CD14-positive monocyte (primary cell): ENCODE results near the gene RAI14. TPM values are rescaled to one million over a fixed set of nuclear protein-coding genes. Genes with fewer than 3 reads are reported as not detected.

ENCODE experiments used
- DNase-seq, 3 donors: peaks; one replicate each; pipeline ENCODE4 v3.0.0-alpha.2; 2011 to 2022
- H2AFZ ChIP-seq: 2 replicates; pipeline ENCODE4 v1.6.0; 2012; ENCODE audit warnings: mild to moderate bottlenecking, low read depth, low read length, inconsistent platforms; ENCODE audit not compliant: insufficient read depth, poor library complexity, severe bottlenecking
- H3K27ac ChIP-seq, 2 donors: 1 replicate in 1 of 2; 2 replicates in 1 of 2; pipeline ENCODE4 v1.5.1; 2012 to 2013; ENCODE audit warnings: low read length in 2 of 2, control low read depth in 1 of 2, inconsistent platforms in 1 of 2, low read depth in 1 of 2, mild to moderate bottlenecking in 1 of 2
- H3K27me3 ChIP-seq, 2 donors: one replicate each; pipeline versions ENCODE4 v1.6.0 to v1.6.1; 2011 to 2013; ENCODE audit warnings: low read length in 2 of 2; ENCODE audit not compliant: control insufficient read depth in 2 of 2, insufficient read depth in 2 of 2
- H3K36me3 ChIP-seq, 2 donors: replicated peaks in 1 of 2; 1 replicate in 1 of 2; 2 replicates in 1 of 2; pipeline versions ENCODE4 v1.5.1 to v1.6.1; 2012 to 2013; ENCODE audit warnings: low read length in 2 of 2, control low read depth in 1 of 2, inconsistent platforms in 1 of 2, mild to moderate bottlenecking in 1 of 2; ENCODE audit not compliant: insufficient read depth in 2 of 2, control insufficient read depth in 1 of 2
- H3K4me1 ChIP-seq, 2 donors: 1 replicate in 1 of 2; 2 replicates in 1 of 2; pipeline versions ENCODE4 v1.5.1 to v1.6.1; 2012 to 2013; ENCODE audit warnings: low read length in 2 of 2, control low read depth in 1 of 2, inconsistent platforms in 1 of 2, mild to moderate bottlenecking in 1 of 2, moderate library complexity in 1 of 2; ENCODE audit not compliant: insufficient read depth in 2 of 2, control insufficient read depth in 1 of 2
- H3K4me2 ChIP-seq: replicated peaks from 2 replicates; pipeline ENCODE3; 2012; ENCODE audit warnings: low read length, moderate library complexity, mild to moderate bottlenecking; ENCODE audit not compliant: poor library complexity, severe bottlenecking; ENCODE audit errors: extremely low read depth
- H3K4me3 ChIP-seq, 3 experiments: fragments of 200-600 bp in 1 of 3; sonication (generic) in 1 of 3; replicated peaks in 1 of 3; 1 replicate in 2 of 3; 2 replicates in 1 of 3; pipeline ENCODE4 v1.5.1; 2011 to 2013; ENCODE audit warnings: low read length in 3 of 3, mild to moderate bottlenecking in 3 of 3, control low read depth in 2 of 3, low read depth in 2 of 3, inconsistent platforms in 1 of 3, moderate library complexity in 1 of 3
- H3K79me2 ChIP-seq: 2 replicates; pipeline ENCODE4 v1.6.0; 2012; ENCODE audit warnings: mild to moderate bottlenecking, control low read depth, inconsistent platforms, low read length, moderate library complexity; ENCODE audit not compliant: insufficient read depth
- H3K9ac ChIP-seq: 2 replicates; pipeline ENCODE4 v1.6.0; 2017; ENCODE audit warnings: low read length, mild to moderate bottlenecking; ENCODE audit not compliant: insufficient read depth, poor library complexity, severe bottlenecking
- H3K9me3 ChIP-seq, 2 donors: replicated peaks in 1 of 2; 1 replicate in 1 of 2; 2 replicates in 1 of 2; pipeline versions ENCODE4 v1.5.1 to v1.6.1; 2012 to 2013; ENCODE audit warnings: low read length in 2 of 2, control low read depth in 1 of 2; ENCODE audit not compliant: control insufficient read depth in 1 of 2, insufficient read depth in 1 of 2
- H4K20me1 ChIP-seq: 2 replicates; pipeline ENCODE4 v1.6.0; 2012; ENCODE audit warnings: mild to moderate bottlenecking, low read length, control low read depth, moderate library complexity; ENCODE audit not compliant: insufficient read depth
- H3K27ac Mint-ChIP-seq, 7 donors: one replicate each; pipeline ENCODE4 v1.8.0; 2020; ENCODE audit warnings: mild to moderate bottlenecking in 7 of 7, mixed read lengths in 7 of 7, moderate library complexity in 6 of 7, inconsistent platforms in 2 of 7
- H3K27me3 Mint-ChIP-seq, 3 donors: one replicate each; pipeline ENCODE4 v1.8.0; 2021 to 2022; ENCODE audit warnings: low read depth in 3 of 3, mild to moderate bottlenecking in 3 of 3, mixed read lengths in 3 of 3, moderate library complexity in 3 of 3, inconsistent platforms in 1 of 3
- H3K36me3 Mint-ChIP-seq, 2 donors: one replicate each; pipeline ENCODE4 v1.8.0; 2020; ENCODE audit warnings: mixed read lengths in 2 of 2, inconsistent platforms in 1 of 2, mild to moderate bottlenecking in 1 of 2
- H3K4me1 Mint-ChIP-seq: one replicate; pipeline ENCODE4 v1.8.0; 2020; ENCODE audit warnings: mild to moderate bottlenecking, mixed read lengths
- H3K4me3 Mint-ChIP-seq, 2 donors: one replicate each; pipeline ENCODE4 v1.8.0; 2020; ENCODE audit warnings: mild to moderate bottlenecking in 2 of 2, mixed read lengths in 2 of 2, moderate library complexity in 1 of 2
- H3K9me3 Mint-ChIP-seq, 7 donors: one replicate each; pipeline ENCODE4 v1.8.0; 2020 to 2022; ENCODE audit warnings: mixed read lengths in 7 of 7, mild to moderate bottlenecking in 6 of 7, moderate library complexity in 6 of 7, inconsistent platforms in 2 of 7
- WGBS: methylation state at CpG from one replicate; pipeline ENCODE4 v1.1.5; 2013; ENCODE audit warnings: missing lambda C conversion rate; ENCODE audit not compliant: insufficient coverage; 5-methylcytosine and 5-hydroxymethylcytosine counted together
- intact Hi-C, 2 donors: fragments of 100-400 bp; cut with micrococcal nuclease; formaldehyde crosslinking; loops; one replicate each; pipeline versions ENCODE4 v1.15.0 to v1.15.1; 2023
- polyA plus RNA-seq, 3 donors: library from polyadenylated mRNA; depleted of rRNA in 1 of 3; unstranded in 2 of 3; stranded (reverse) in 1 of 3; fragments of 300-500 nt in 2 of 3; fragments of >200 nt in 1 of 3; fragmentation: Illumina TruSeq in 2 of 3; gene quantifications; 1 replicate in 2 of 3; 2 replicates in 1 of 3; pipeline ENCODE4 v1.2.3, GENCODE V29; 2012 to 2021
- TF ChIP-seq, protein P1 (sequence below): fragments of 200-600 bp; IDR thresholded peaks from one replicate; pipeline ENCODE4 v1.8.0; 2022; ENCODE audit warnings: antibody characterized with exemption, mild to moderate bottlenecking

Gene RAI14
- polyA plus RNA-seq, 3 donors: 0.08 TPM; not detected in 2

DNA sequence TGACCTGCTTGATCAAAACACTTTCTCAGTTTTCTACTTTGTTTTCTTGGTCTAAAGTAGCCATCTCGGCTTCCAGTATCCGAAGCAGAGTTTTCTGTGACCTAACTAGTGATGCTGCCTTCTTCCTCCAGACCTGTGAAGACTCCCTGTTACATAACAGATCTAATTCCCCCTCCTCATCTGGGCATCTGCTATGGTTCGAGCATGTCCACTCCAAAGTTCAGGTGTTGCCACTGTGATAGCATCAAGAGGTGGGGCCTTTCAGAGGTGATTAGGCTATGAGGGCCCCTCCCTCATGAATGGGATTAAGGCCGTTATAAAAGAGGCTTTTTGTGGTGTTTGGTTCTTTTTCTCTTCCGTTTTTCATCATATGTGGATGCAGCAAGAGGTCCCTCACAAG, 203.1 kb downstream of the RAI14 start:
- Mint-ChIP-seq H3K9me3 (peaks cover 0 to 3% (median 0%) of the 10 kb centered on the region in 7 donors), H3K27me3 (peaks cover 0 to 2% (median 2%) of the 10 kb centered on the region in 3 donors), H3K4me3 (no peak overlapping the region), H3K36me3 (no peaks in the 10 kb centered on the region), H3K27ac (no peak overlapping the region), H3K4me1 (no peaks in the 10 kb centered on the region)
- Histone ChIP-seq H3K9me3 (no peaks in the 10 kb centered on the region), H3K79me2 (no peaks in the 10 kb centered on the region), H2AFZ (no peak overlapping the region), H3K27ac (no peak overlapping the region), H3K4me3 (no peak overlapping the region), H3K9ac (no peak overlapping the region), H3K27me3 (no peaks in the 10 kb centered on the region), H3K4me1 (no peaks in the 10 kb centered on the region), H3K4me2 (no peak overlapping the region), H4K20me1 (no peaks in the 10 kb centered on the region), H3K36me3 (no peaks in the 10 kb centered on the region)
- intact Hi-C loops: no loop called here
- no peak for DNase-seq
- WGBS: 100% methylated on average over 2 of the region's 5 CpGs
- TF ChIP-seq, protein P1, sequence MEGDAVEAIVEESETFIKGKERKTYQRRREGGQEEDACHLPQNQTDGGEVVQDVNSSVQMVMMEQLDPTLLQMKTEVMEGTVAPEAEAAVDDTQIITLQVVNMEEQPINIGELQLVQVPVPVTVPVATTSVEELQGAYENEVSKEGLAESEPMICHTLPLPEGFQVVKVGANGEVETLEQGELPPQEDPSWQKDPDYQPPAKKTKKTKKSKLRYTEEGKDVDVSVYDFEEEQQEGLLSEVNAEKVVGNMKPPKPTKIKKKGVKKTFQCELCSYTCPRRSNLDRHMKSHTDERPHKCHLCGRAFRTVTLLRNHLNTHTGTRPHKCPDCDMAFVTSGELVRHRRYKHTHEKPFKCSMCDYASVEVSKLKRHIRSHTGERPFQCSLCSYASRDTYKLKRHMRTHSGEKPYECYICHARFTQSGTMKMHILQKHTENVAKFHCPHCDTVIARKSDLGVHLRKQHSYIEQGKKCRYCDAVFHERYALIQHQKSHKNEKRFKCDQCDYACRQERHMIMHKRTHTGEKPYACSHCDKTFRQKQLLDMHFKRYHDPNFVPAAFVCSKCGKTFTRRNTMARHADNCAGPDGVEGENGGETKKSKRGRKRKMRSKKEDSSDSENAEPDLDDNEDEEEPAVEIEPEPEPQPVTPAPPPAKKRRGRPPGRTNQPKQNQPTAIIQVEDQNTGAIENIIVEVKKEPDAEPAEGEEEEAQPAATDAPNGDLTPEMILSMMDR: no peak

- Histone ChIP-seq H3K27me3 (no peaks in the 10 kb centered on the region), H3K9ac (no peak overlapping the region), H3K36me3 (no peaks in the 10 kb centered on the region), H3K79me2 (no peaks in the 10 kb centered on the region), H4K20me1 (no peaks in the 10 kb centered on the region), H3K4me1 (no peaks in the 10 kb centered on the region), H3K27ac (no peak overlapping the region), H3K4me3 (no peak overlapping the region), H3K4me2 (no peak overlapping the region), H3K9me3 (no peaks in the 10 kb centered on the region), H2AFZ (no peak overlapping the region)
- H3K4me1 Mint-ChIP-seq: no peaks in the 10 kb centered on the region
- H3K36me3 Mint-ChIP-seq: no peaks in the 10 kb centered on the region
- no peaks in the 10 kb centered on the region for H3K27me3 Mint-ChIP-seq
- H3K9me3 Mint-ChIP-seq: no peaks in the 10 kb centered on the region
- intact Hi-C loops: no loop called here
- DNase-seq: no peak
- TF ChIP-seq, protein P1: no peak
- H3K4me3 Mint-ChIP-seq: no peak overlapping the region
- no peak overlapping the region for H3K27ac Mint-ChIP-seq
- no CpG with 5 or more reads among the region's 3 CpGs for WGBS
These were observed 207.8 kb downstream of the RAI14 start for GRCh38 chr5:34863946-34864345.
